Measurements from ENCODE around the gene FHOD3.

- TF ChIP-seq CTCF (conservative IDR thresholded peaks at IDR 0.05; ENCODE audit: low read depth, low read length), result no peak
- TF ChIP-seq EZH2phosphoT487 (IDR thresholded peaks at IDR 0.05; ENCODE audit: borderline replicate concordance, low read length), result no peak
These were observed 42.3 kb upstream of the FHOD3 start for GRCh38 chr18:36255072-36255698.
